H9 (cell line): ENCODE results near the gene NSFL1C. TPM values are rescaled to one million over a fixed set of nuclear protein-coding genes. Genes with fewer than 3 reads are reported as not detected.

Source experiments
- DNase-seq: peaks from one replicate; pipeline ENCODE4 v3.0.0-alpha.2; 2017
- H2AFZ ChIP-seq: one replicate; pipeline ENCODE4 v1.6.1; 2013; ENCODE audit warnings: mild to moderate bottlenecking, low read length, control low read depth, moderate library complexity
- H2AK5ac ChIP-seq: 2 replicates; pipeline ENCODE4 v1.6.1; 2013; ENCODE audit warnings: low read length, control low read depth, mixed read lengths; ENCODE audit not compliant: insufficient read length
- H2BK120ac ChIP-seq: one replicate; pipeline ENCODE4 v1.6.1; 2013; ENCODE audit warnings: low read depth, mild to moderate bottlenecking, low read length, control low read depth, inconsistent platforms; ENCODE audit not compliant: poor library complexity, severe bottlenecking
- H2BK12ac ChIP-seq: 2 replicates; pipeline ENCODE4 v1.6.1; 2013; ENCODE audit warnings: low read length, control low read depth, mixed read lengths, low read depth; ENCODE audit not compliant: insufficient read length
- H2BK15ac ChIP-seq: 2 replicates; pipeline ENCODE4 v1.6.1; 2013; ENCODE audit warnings: low read depth, low read length, control low read depth
- H2BK20ac ChIP-seq: one replicate; pipeline ENCODE4 v1.6.1; 2013; ENCODE audit warnings: low read depth, mild to moderate bottlenecking, low read length, control low read depth, inconsistent platforms; ENCODE audit not compliant: poor library complexity, severe bottlenecking
- H2BK5ac ChIP-seq: 2 replicates; pipeline ENCODE4 v1.6.1; 2013; ENCODE audit warnings: low read length, control low read depth, mixed read lengths; ENCODE audit not compliant: insufficient read length
- H3K14ac ChIP-seq: 2 replicates; pipeline ENCODE4 v1.6.1; 2013; ENCODE audit warnings: low read length, control low read depth; ENCODE audit not compliant: insufficient read depth
- H3K18ac ChIP-seq: 2 replicates; pipeline ENCODE4 v1.6.1; 2013; ENCODE audit warnings: low read depth, mild to moderate bottlenecking, mixed read lengths, low read length, control low read depth; ENCODE audit not compliant: insufficient read length
- H3K23ac ChIP-seq: 2 replicates; pipeline ENCODE4 v1.6.1; 2013; ENCODE audit warnings: low read length, control low read depth, mixed read lengths, low read depth; ENCODE audit not compliant: insufficient read length
- H3K23me2 ChIP-seq: 2 replicates; pipeline ENCODE4 v1.6.1; 2013; ENCODE audit warnings: low read depth, mild to moderate bottlenecking, mixed read lengths, low read length, control low read depth; ENCODE audit not compliant: insufficient read length, poor library complexity, severe bottlenecking
- H3K27ac ChIP-seq: 2 replicates; pipeline ENCODE4 v1.5.1; 2013; ENCODE audit warnings: low read length, control low read depth, mixed read lengths, low read depth; ENCODE audit not compliant: insufficient read length
- H3K27me3 ChIP-seq: 2 replicates; pipeline ENCODE4 v1.6.1; 2013; ENCODE audit warnings: low read length, control low read depth, inconsistent platforms; ENCODE audit not compliant: insufficient read depth
- H3K4ac ChIP-seq: 2 replicates; pipeline ENCODE4 v1.6.1; 2013; ENCODE audit warnings: low read depth, mild to moderate bottlenecking, control low read depth, inconsistent platforms, low read length, moderate library complexity
- H3K4me1 ChIP-seq: 2 replicates; pipeline ENCODE4 v1.6.1; 2013; ENCODE audit warnings: low read length, control low read depth, inconsistent platforms; ENCODE audit not compliant: insufficient read depth
- H3K4me2 ChIP-seq: 2 replicates; pipeline ENCODE4 v1.6.1; 2013; ENCODE audit warnings: low read length, control low read depth, mixed read lengths; ENCODE audit not compliant: insufficient read length, insufficient read depth
- H3K56ac ChIP-seq: 2 replicates; pipeline ENCODE4 v1.6.1; 2013; ENCODE audit warnings: low read depth, mild to moderate bottlenecking, mixed read lengths, low read length, control low read depth; ENCODE audit not compliant: insufficient read length
- H3K79me1 ChIP-seq: 2 replicates; pipeline ENCODE4 v1.6.1; 2013; ENCODE audit warnings: low read depth, mild to moderate bottlenecking, moderate library complexity, low read length, control low read depth, inconsistent platforms; ENCODE audit not compliant: insufficient read depth, poor library complexity, severe bottlenecking
- H3K79me2 ChIP-seq: 2 replicates; pipeline ENCODE4 v1.6.1; 2013; ENCODE audit warnings: low read length, control low read depth, inconsistent platforms; ENCODE audit not compliant: insufficient read depth
- H3K9ac ChIP-seq: 2 replicates; pipeline ENCODE4 v1.6.1; 2013; ENCODE audit warnings: low read length, control low read depth, mixed read lengths; ENCODE audit not compliant: insufficient read length; ENCODE audit errors: extremely low read depth
- H3K9me3 ChIP-seq: one replicate; pipeline ENCODE4 v1.6.1; 2013; ENCODE audit warnings: low read depth, low read length, inconsistent platforms; ENCODE audit not compliant: control insufficient read depth
- H3T11ph ChIP-seq: one replicate; pipeline ENCODE4 v1.6.1; 2013; ENCODE audit warnings: mild to moderate bottlenecking, low read length, control low read depth, inconsistent platforms
- H4K20me1 ChIP-seq: one replicate; pipeline ENCODE4 v1.6.1; 2013; ENCODE audit not compliant: control insufficient read depth, insufficient read length, insufficient read depth
- H4K5ac ChIP-seq: 2 replicates; pipeline ENCODE4 v1.6.1; 2013; ENCODE audit warnings: low read depth, mild to moderate bottlenecking, mixed read lengths, low read length, control low read depth; ENCODE audit not compliant: insufficient read length
- H4K8ac ChIP-seq: replicated peaks from 2 replicates; pipeline ENCODE4 v1.6.1; 2013; ENCODE audit warnings: low read length, control low read depth, mixed read lengths, low read depth; ENCODE audit not compliant: insufficient read length
- H4K91ac ChIP-seq: 2 replicates; pipeline ENCODE4 v1.6.1; 2013; ENCODE audit warnings: low read depth, mild to moderate bottlenecking, moderate library complexity, mixed read lengths, low read length, control low read depth; ENCODE audit not compliant: insufficient read length
- H3K27ac Mint-ChIP-seq, 3 experiments: 2 replicates in 2 of 3; 3 replicates in 1 of 3; pipeline ENCODE4 v1.8.0; 2020 to 2021; ENCODE audit warnings: mixed read lengths in 3 of 3, mild to moderate bottlenecking in 1 of 3, moderate library complexity in 1 of 3
- H3K27me3 Mint-ChIP-seq: 2 replicates; pipeline ENCODE4 v1.8.0; 2021; ENCODE audit warnings: low read depth, mild to moderate bottlenecking, moderate library complexity, mixed read lengths
- H3K36me3 Mint-ChIP-seq, 3 experiments: 2 replicates in 2 of 3; 3 replicates in 1 of 3; pipeline ENCODE4 v1.8.0; 2020 to 2021; ENCODE audit warnings: low read depth in 3 of 3, mixed read lengths in 3 of 3; ENCODE audit not compliant: insufficient read depth in 1 of 3
- H3K4me1 Mint-ChIP-seq, 2 experiments: 2 replicates each; pipeline ENCODE4 v1.8.0; 2020; ENCODE audit warnings: mixed read lengths in 2 of 2
- H3K4me3 Mint-ChIP-seq, 2 experiments: 2 replicates in 1 of 2; 3 replicates in 1 of 2; pipeline ENCODE4 v1.8.0; 2020 to 2021; ENCODE audit warnings: mild to moderate bottlenecking in 2 of 2, mixed read lengths in 2 of 2, moderate library complexity in 1 of 2
- H3K9me3 Mint-ChIP-seq, 2 experiments: 2 replicates in 1 of 2; 3 replicates in 1 of 2; pipeline ENCODE4 v1.8.0; 2020; ENCODE audit warnings: mild to moderate bottlenecking in 2 of 2, mixed read lengths in 2 of 2, moderate library complexity in 1 of 2
- CTCF ChIP-seq: fragments of 200-600 bp; sonication (generic); conservative IDR thresholded peaks from 3 replicates; pipeline ENCODE4 v1.8.0; 2021; ENCODE audit warnings: antibody characterized with exemption, mild to moderate bottlenecking
- WGBS: extraction: QIAGEN DNeasy Blood & Tissue Kit; methylation state at CpG from one replicate; pipeline ENCODE4 v1.1.7; 2013; ENCODE audit warnings: missing lambda C conversion rate, low lambda C conversion rate, mixed read lengths; ENCODE audit not compliant: insufficient read length; ENCODE audit errors: extremely low coverage; 5-methylcytosine and 5-hydroxymethylcytosine counted together
- total RNA-seq: library from RNA; stranded (reverse); gene quantifications from 2 replicates; pipeline ENCODE4 v1.2.1, GENCODE V29; 2021

NSFL1C gene
- total RNA-seq, 1 experiment from 2014 or later, result 81.8 TPM

GRCh38 chr20:1422753-1423152 lies 43.9 kb downstream of the NSFL1C start:
- no peak overlapping the region for H2BK20ac ChIP-seq
- Mint-ChIP-seq H3K27me3 (peaks cover 5% of the 10 kb centered on the region), H3K27ac (no peak overlapping the region), H3K4me1 (peaks cover 29 to 37% of the 10 kb centered on the region in 2 experiments), H3K36me3 (peaks cover 2 to 4% (median 3%) of the 10 kb centered on the region in 3 experiments; a peak in 3 of 7 replicates), H3K9me3 (peaks cover 17 to 34% of the 10 kb centered on the region in 2 experiments), H3K4me3 (no peak overlapping the region)
- TF ChIP-seq CTCF, result no peak
- H3K4me2 ChIP-seq, result no peak overlapping the region
- no peak overlapping the region for H3K14ac ChIP-seq
- H4K91ac ChIP-seq, result no peak overlapping the region
- H3K9ac ChIP-seq, result no peak overlapping the region
- DNase-seq, result no peak
- no peak overlapping the region for H3K27ac ChIP-seq
- no peaks in the 10 kb centered on the region for H3K27me3 ChIP-seq
- no peaks in the 10 kb centered on the region for H3K79me2 ChIP-seq
- H3K18ac ChIP-seq, result no peak overlapping the region
- no peak overlapping the region for H2BK12ac ChIP-seq
- no peaks in the 10 kb centered on the region for H3K9me3 ChIP-seq
- H3K56ac ChIP-seq, result no peak overlapping the region
- H3K4ac ChIP-seq, result no peak overlapping the region
- H2BK15ac ChIP-seq, result no peak overlapping the region
- H4K5ac ChIP-seq, result no peak overlapping the region
- no CpG with 5 or more reads among the region's 3 CpGs for WGBS
- H3K23me2 ChIP-seq, result no peaks in the 10 kb centered on the region
- no peak overlapping the region for H2AFZ ChIP-seq
- no peak overlapping the region for H3K23ac ChIP-seq
- H3T11ph ChIP-seq, result no peak overlapping the region
- H3K79me1 ChIP-seq, result no peaks in the 10 kb centered on the region
- H4K20me1 ChIP-seq, result no peaks in the 10 kb centered on the region
- H2BK120ac ChIP-seq, result no peak overlapping the region
- no peak overlapping the region for H2BK5ac ChIP-seq
- no peak overlapping the region for H2AK5ac ChIP-seq
- H4K8ac ChIP-seq, result no peak overlapping the region
- peaks cover 5% of the 10 kb centered on the region for H3K4me1 ChIP-seq
